C4-2B (cell line): ENCODE data around the gene CETN2.

ENCODE experiments used
- CTCF ChIP-seq: fragments of 450-650 bp; conservative IDR thresholded peaks from 2 replicates; pipeline ENCODE4 v1.5.1; 2017; ENCODE audit warnings: mild to moderate bottlenecking
- ZFX ChIP-seq: fragments of 450-650 bp; IDR thresholded peaks from 2 replicates; pipeline ENCODE4 v1.6.1; 2017

- TF ChIP-seq CTCF (no peak), ZFX (no peak)
Observed at GRCh38 chrX:152832520-152832919, 2.0 kb upstream of the CETN2 start.
